Islet of Langerhans (tissue), 1 donor: Measurements from ENCODE around the gene RAPGEF1.
"Not testable (repeated sequence)": the region's sequence is repeated elsewhere in the genome, so short reads cannot be mapped to it uniquely, and the experiment has no call there.

Experiments used
- FAIRE-seq: peaks from one replicate; lab custom pipeline; 2011; peaks lifted over from hg19 to GRCh38; lab: Jason Lieb, UNC

Gene RAPGEF1

DNA sequence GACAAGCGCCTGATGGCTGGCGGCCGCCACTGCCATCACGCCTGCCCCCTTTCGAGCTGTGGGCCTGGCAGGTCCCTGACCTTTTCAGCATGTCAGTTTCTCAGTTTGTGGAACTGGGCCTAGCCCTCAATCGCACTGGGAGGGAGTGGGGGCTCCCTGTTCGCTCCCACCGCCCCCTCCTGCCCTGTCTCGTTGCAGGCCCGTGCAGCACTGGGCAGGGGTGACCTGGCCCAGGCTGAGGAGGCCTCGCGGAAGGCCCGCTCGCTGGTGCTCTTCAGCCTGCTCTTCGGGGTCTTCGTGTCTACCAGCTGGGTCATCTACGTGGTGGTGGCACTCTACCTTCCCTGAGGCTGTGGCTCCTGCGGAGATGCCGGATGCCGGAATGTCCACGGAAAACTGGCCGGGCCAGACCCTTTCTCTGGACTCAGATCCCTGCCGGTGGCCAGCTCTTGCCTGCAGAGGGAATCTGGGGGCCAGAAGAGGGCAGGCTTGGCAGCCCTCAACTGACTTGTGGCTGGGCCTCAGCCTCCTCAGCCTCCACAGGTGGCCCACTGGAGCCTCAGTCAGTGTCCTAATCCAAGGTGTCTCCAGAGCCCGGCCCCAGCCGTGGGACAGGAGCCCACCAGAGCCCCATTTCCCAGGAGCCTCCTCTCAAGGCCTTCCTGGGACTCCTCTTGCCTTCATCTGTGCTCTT lies 181.9 kb downstream of the RAPGEF1 start:
- FAIRE-seq, result no peak

DNA sequence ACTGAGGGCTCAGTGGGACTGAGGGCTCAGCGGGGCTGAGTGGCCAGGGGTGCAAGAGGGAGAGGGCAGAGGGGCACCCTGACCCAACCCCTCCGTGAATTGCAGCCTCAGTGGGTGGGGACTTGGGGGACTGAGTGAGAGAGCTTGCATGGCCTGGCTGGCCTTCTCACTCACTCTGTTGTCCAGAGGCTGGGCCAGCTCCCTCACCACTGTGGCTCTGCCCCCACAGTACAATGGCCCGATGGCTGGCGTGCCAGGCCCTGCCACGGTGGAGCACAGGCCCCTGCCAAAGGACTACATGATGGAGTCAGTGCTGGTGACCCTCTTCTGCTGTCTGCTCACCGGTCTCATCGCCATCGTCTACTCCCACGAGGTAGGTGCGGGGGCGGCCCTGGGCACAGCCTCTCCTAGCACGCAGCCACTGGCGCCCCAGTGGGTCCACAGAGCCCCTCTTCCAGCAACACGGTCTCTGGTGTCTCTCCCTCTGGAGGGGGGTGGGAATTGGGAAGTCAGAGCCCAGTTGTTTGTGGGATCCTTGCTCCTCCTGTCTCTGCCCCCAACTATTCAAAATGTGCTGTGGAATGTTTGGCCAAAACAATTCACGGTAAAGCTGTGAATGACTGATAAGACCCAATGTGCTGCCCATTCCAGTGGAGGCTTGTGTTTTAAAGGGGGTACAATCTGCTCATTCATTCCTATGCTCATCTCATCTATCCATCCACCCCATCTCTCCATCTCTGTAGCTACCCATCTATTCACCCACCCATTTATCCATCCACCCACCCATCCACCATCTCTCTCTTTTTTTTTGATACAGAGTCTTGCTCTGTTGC lies 183.8 kb downstream of the RAPGEF1 start:
- no peak for FAIRE-seq

DNA sequence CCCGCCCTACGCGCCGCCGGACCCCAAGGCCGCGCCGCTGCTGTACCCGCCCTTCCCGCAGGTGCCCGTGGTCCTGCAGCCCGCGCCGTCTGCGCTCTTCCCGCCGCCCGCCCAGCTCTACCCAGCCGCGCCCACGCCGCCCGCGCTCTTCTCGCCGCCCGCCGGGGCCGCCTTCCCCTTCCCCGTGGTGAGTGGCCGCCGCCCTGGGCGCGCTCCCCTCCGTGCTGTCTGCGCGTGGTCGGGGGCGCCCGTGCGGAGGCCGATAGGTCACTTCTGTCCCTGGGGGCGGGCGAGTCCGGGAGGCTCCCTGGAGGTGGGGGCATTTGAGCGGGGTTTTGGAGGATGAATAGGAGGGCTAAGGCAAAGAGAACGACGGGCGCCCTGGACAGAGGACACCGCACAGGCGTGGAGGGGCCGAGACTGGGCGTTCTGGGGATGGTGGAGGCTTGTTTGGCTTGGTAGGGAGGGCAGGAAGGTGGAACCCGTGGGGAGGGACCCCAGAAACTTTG lies 185.0 kb downstream of the RAPGEF1 start:
- FAIRE-seq, result no peak

DNA sequence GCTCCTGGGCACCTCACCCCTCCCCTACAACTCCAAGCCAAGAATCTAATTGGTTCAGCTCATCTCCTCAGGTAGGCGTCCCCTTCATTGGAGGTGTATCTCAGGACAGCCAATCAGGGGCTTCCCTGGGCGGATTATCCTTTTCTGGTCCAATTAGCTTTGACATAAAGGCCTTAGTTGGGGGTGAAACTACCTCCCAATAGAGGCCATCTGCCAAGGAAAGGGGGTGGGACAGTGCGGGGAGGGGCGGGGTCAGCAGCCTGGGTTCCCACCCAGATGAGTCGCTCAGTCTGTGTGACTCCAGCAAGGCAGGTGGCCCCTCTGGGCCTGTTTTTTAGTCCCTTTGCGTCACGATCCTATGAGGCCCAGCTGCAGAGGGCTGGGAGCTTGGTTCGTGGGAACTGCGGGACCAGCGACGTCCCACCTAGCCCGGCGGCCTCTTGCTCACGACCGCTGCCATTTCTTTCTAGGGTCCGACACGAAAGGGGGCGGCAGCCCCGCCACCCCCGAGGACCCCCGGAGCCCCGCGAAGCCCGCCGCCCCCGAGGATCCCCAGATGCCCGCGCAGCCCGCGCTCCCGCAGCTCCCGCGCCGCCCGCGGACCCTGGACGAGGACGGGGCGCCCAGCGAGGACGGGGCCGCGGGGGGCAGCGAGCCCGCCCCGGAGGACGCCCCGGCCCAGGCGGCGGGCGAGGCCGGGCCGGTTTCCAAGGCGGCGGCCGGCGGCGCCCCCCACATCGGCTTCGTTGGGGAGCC lies 185.6 kb downstream of the RAPGEF1 start:
- FAIRE-seq, result no peak

DNA sequence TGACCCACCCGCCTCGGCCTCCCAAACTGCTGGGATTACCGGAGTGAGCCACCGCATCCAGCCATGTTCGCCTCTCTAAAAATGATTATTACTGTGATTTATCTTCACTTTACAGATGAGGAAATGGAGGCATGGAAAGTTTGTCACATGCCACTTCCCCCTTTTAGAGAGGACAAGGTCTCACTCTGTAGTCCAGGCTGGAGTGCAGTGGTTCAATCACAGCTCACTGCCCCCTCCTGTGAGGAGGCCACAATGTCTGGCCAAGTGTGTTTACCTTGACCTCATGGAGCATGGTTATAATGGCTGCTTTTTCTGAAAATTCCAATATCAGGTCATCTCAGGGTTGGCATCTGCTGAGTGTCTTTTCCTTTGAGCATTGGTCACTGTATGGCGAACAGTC lies 187.8 kb downstream of the RAPGEF1 start:
- FAIRE-seq, result no peak

DNA sequence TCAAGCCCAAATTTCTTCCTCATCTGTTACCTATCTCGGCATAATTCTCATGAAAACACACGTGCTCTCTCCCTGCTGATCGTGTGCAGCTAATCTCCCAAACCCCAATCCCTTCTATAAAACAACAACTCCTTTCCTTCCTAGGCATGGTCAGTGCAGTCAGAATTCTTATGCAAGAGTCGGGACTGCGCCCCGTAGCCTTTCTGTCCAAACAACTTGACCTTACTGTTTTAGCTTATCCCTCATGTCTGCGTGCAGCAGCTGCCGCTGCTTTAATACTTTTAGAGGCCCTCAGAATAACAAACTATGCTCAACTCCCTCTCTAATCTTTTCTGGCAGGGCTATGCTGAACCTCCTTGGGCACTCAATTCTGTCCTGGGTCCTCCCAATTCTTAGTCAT lies 189.4 kb downstream of the RAPGEF1 start:
- FAIRE-seq, result not testable (repeated sequence)

DNA sequence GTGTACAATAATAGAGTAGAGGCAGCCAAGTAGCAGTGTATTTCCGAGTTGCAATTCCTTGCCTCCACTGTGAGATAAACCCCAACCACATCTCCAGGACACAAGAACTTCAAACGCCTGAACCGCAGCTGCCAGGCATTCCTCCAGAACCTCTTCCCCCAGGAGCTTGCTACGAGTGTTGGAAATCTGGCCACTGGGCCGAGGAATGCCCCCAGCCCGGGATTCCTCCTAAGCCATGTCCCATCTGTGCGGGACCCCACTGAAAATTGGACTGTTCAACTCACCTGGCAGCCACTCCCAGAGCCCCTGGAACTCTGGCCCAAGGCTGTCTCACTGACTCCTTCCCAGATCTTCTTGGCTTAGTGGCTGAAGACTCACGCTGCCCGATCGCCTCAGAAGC lies 190.7 kb downstream of the RAPGEF1 start:
- FAIRE-seq, result not testable (repeated sequence)

DNA sequence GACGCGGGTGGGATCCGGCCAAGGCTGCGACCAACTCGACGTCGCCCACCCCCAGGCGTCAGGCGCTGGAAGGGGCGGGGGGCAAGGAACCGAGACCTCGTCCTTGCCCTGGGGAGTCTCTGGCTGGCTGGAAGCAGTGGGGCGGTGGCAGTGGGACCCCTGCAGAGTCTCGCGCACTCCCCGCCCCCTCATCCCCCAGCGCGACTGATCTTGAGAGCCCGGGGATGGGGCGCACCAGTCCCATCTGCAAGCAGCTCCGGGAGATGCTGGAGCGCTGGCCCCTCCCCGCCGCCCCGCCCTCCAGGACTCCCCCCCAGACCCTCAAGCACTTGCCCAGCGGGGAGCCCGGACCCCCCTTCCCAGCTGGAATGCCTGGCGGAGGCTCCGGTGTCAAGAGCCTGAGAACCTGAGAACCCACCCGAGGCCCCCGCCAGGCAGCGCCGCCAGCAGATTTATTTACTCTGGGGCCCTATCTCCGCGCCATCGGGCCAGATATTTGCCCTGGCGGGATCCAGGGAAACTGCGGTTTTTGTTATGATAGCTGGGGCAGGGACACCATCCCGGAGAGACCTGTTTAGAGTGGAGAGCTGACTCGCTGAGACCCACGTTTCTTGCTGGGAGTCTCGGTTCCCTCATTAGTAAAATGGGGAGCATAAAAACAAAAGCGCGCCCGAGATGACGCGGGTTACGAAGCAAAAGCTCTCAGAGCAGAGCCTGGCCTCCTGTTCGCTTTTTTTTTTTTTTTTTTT lies 193.4 kb downstream of the RAPGEF1 start:
- FAIRE-seq, result no peak

DNA sequence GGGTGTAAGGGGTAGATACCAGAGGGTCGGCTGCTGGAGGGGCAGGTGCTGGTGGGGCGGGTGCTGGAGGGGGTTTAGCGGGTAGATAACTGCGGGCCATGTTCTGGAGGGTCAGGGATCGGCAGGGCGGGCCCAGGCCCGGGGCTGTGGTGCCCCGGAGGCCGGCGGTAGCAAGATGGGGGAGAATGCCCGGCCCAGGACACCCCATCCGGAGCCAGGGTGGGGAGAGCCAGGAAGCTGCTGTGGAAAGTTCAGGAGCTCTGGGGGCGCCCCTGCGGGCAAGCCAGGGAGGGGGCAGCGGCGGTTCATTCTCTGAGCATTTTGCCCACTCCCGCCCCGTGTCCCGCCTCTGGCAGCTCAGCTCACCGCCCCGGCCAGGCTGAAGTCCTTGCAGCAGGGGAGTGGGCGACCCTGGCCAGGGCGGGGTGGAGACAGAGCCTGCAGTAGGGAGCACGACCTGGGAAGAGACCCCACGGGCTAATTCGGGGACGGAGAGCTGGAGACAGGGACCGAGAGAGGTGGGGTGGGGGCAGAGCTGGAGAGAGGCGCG lies 194.0 kb downstream of the RAPGEF1 start:
- FAIRE-seq, result no peak

DNA sequence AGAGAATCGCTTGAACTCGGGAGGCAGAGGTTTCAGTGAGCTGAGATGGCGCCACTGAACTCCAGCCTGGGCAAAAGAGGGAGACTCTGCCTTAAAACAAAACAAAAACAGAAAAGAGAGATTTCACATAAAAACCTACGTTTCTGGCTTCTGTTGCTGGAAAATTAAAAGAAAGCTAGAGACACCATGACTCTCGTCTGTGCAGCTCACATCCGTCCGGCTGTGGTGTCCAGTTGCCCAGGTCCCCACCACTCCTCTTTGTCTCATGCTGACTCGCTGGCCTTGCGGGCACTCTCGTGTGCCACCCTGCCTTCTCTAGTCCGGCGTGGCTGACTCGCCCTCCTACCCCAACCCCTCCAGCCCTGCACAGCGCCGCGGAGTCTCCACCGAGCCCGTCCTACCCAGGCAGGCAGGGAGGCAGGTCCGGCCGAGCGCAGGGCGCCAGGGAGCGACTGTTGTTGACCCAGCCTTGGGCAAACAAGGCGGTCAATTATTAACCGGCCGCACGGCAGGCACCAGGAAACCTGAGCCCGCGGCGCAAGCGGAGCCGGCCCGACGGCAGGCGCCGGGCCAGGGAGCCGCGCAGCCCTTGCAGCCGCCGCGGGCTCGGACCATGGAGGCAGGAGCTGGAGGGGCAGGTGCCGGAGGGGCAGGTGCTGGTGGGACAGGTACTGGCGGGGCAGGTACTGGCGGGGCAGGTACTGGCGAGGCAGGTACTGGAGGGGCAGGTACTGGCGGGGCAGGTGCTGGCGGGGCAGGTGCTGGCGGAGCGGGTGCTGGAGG lies 194.7 kb downstream of the RAPGEF1 start, which contains the start of gene PRRT1B:
PRRT1B (plus strand) TSS at position 521 of the 783 bp plus-strand sequence; CDS start at position 614, 93 bp downstream.
- no peak for FAIRE-seq

DNA sequence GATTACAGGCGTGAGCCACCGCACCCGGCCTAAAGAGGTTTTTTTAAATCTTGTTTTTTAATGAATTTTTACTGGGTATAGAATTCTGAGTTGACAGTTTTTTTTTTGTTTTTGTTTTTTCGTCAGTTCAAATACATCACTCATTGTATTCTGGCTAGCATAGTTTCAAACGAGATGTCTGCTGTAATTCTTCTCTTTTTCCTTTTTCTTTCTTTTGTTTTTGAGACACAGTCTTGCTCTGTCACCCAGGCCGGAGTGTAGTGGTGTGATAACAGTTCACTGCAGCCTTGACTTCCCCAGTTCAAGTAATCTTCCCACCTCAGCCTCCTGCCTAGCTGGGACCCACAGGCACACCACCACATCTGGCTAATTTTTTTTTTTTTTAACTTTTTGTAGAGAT lies 196.7 kb downstream of the RAPGEF1 start:
- FAIRE-seq, result no peak

DNA sequence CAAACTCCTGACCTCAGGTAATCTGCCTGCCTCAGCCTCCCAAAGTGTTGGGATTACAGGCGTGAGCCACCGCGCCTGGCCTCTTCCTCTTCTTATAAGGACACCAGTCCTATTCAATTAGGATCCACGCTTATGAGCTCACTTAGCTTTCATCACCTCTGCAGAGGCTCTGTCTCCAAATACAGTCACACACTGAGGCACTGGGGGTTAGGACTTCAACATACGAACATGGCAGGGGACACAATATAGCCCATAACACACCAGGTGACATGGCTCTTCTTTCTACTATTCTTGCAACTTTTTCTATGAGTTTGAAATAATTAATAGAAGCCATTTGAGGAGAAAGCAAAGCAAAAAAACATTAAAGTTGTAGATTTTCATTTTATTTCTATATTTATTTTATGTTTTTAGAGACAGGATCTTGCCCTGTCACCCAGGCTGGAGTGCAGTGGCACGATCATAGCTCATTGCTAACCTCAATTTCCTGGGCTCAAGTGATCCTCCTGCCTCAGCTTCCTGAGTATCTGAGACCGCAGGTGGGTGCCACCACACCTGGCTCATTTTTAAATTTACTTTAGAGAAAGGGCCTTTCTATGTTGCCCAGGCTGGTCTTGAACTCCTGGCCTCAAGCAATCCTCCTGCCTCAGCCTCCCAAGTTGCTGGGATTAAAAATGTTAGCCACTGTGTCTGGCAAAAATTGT lies 200.5 kb downstream of the RAPGEF1 start:
- FAIRE-seq, result no peak

DNA sequence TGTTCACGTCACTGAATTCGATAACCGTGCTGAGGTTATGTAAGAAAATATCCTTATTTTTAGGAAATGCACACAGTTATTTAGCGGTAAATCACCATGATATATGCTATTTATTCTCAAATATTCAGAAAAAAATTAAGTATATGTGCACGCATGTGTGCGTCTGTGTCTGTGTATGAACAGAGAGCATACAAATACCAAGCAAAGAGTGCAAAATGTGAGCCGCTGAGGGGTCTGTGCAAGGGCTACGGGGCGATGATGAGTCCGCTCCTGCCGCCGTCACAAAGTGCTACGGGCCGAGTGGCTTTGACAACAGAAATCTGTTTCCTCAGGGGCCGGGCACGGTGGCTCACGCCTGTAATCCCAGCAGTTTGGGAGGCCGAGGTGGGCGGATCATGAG lies 201.9 kb downstream of the RAPGEF1 start:
- no peak for FAIRE-seq

DNA sequence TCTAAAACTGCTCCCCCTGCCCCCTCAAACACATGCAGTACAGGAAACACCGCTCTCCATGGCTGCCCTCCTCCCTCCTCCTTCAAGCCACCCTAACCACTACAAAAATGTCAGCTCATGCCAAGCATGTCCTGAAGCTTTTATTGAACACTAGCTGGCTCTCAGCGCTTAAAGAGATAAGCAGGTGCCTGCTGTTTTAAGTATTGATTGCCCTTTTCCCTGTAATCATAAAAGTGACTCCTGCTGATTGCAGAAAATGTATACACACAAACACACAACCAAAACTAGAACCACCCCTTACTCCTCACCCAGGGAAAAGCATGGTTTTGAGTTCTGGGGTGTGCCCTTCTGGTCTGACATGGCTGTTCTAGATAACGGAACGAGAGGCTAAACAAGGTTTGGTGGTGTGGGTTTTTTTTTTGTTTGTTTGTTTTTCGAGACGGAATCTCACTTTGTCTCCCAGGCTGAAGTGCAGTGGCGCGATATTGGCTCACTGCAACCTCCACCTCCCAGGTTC lies 205.1 kb downstream of the RAPGEF1 start:
- no peak for FAIRE-seq

DNA sequence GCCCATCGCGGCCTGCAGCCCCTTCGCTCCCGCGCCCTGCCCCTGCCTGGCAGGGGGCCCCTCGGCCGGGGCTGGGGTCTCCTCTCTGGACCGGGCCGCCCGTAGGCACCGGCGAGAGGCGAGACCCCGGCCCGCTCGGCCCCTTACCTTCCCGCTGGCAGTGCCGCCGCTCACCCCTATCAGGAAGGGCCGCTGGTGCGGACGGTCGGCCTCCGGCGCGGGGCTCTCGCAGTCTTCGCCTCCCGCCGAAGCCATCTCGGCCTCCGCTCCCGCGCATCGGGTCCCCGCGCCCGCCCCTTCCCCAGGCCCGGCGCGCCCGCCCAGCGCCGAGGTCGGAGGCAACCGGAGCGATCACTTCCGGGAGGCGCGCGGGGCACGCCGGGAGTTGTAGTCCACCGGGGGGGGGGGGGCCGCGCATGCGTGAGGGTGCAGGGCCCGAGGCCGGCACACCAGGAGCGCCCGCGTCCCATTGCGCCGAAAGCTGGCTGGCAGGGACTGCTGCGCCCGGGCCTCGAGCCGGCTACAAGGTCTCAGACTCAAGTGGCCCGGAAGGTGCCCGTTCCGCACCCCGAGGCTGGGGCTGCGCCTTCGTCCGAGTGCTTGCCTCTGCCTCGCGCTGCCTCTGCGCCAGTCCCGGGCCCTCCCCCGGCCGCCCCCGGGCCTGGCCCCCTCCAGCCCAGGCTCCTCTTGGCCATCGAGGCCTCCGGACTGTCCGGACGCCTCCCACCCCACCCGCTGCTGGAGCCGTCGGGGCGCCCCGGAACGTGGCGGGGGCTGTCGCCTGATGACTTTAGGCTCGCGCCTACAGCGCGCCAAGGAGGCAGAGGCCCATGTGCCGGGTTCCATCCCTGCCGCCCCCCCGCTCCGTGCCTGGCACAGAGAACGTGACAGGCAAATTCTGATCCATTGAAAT lies 208.7 kb downstream of the RAPGEF1 start, which contains the start of gene UCK1:
UCK1 (minus strand) TSS at position 344 of the 913 bp plus-strand sequence; CDS start at position 255, 89 bp downstream.
- FAIRE-seq, result no peak

DNA sequence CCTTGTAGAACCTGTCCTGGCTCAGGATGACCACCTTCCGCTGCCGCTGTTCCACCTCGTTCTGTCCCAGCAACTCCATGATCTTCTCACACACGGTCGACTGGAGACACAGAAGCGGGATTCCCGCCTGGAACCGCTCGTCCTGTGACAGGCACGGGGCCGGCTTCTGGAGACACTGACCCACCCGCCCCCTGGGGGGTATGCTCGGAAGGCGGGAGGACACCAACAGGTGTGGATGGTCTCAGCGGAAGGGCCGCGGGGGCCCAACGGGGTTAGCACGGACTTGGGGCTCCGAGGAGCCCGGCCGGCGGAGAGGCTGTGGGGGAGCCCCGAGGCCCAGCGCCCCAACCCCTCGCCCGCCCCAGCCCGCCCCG lies 209.3 kb downstream of the RAPGEF1 start:
- no peak for FAIRE-seq

DNA sequence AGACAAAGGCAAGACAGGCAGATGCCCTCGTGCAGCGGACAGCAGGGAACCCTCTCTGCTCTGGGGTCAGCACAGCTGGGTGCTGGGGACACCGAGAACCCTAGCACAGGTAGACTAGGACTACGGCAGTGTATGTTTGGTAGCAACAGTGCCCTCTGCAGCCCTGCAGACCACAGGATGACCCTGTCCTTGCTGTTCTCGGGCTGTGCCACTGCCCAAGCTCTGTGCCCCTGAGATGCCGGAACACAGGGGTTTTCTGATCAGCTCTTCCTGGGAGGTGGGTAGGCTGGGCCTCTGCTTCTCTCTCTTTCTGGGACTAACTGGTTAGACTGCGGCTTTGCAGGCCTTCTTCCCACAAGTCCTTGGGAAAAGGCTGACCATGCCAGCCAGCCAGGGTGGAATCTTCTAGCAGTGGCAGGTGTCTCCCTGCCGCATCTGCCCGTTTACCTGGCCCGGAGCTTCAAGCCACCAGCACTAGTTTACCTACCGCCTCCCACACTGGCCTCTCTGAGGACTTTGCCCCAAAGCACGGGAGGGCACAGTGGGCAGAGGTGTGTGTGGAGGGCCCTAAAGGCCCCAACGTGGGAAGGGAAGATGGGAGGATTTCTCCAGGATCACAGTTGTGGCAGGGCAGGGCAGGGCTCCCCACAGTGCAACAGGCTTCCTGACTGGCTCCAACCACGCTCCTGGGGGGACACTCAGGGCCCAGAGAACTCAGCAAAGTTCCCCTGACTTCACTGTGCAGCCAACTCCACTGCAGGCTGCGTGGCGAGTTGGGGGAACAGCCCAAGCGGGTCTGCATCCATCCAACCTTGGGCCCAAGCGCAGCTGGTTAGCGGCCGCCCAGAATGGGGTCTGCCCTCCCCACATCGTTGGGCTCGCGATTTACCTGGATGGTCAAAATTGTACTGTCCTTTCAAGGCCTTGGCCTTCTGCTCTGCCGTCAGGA lies 210.0 kb downstream of the RAPGEF1 start:
- no peak for FAIRE-seq
